GM18526 (cell line): ENCODE measurements around the gene C10orf95.

Source experiments
- POLR2A ChIP-seq: IDR thresholded peaks from 3 replicates; pipeline ENCODE4 v1.6.1; 2011; ENCODE audit not compliant: insufficient read length; ENCODE audit errors: extremely low read depth

C10orf95 gene

DNA sequence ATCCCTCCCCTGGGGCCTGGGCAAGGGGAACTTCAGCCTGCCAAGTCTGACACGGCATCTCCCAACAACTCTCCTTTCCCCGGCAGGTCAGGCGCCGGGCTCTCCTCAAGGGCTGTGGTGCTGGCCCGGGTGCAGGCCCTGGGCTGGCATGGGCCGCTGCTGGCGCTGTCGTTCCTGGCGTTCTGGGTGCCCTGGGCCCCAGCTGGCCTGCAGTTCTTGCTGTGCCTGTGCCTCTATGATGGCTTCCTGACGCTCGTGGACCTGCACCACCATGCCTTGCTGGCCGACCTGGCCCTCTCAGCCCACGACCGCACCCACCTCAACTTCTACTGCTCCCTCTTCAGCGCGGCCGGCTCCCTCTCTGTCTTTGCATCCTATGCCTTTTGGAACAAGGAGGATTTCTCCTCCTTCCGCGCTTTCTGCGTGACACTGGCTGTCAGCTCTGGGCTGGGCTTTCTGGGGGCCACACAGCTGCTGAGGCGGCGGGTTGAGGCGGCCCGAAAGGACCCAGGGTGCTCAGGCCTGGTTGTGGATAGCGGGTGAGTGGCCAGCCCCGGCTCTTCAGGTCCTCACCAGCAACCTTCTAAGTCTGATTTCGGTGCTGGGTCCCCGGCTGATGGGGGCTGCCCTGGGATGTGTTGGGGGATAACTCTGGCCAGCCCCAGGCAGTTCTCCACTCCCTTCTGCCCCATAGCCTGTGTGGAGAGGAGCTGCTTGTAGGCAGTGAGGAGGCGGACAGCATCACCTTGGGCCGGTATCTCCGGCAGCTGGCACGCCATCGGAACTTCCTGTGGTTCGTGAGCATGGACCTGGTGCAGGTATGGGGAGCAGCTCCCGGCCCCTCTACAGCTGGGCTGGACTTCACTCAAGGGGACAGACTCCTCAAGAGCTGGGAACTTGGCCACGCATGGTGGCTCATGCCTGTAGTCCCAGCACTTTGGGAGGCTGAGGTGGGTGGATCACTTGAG, 19.5 kb upstream of the C10orf95 start:
- no peak for TF ChIP-seq POLR2A

GRCh38 chr10:102468683-102469082, 17.3 kb upstream of the C10orf95 start:
- no peak for TF ChIP-seq POLR2A

DNA sequence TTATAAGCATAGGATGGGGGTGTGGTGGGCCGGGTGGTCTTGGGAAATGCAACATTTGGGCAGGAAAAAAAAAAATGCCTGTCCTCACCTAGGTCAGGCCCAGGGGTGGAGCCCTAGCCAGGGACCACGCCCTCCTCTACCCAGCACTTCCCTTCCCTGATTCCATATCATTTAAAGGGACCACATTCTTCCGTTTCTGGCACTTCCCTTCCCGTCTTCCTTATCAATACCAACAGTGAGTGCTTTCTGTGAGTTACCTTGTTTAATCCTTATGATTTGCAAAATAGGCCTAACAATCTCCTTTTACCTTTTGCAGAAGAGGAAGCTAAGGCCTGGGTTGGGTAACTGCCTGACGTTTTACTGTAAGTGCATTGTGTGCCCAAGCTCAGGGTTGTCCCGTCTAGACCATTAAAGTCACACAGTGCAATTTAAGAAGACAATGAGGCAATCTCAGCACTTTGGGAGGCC, 16.7 kb upstream of the C10orf95 start:
- TF ChIP-seq POLR2A = no peak

GRCh38 chr10:102467318-102467717, 16.0 kb upstream of the C10orf95 start:
- no peak for TF ChIP-seq POLR2A

- TF ChIP-seq POLR2A = no peak
These were observed 14.1 kb upstream of the C10orf95 start for GRCh38 chr10:102465466-102465865.

DNA sequence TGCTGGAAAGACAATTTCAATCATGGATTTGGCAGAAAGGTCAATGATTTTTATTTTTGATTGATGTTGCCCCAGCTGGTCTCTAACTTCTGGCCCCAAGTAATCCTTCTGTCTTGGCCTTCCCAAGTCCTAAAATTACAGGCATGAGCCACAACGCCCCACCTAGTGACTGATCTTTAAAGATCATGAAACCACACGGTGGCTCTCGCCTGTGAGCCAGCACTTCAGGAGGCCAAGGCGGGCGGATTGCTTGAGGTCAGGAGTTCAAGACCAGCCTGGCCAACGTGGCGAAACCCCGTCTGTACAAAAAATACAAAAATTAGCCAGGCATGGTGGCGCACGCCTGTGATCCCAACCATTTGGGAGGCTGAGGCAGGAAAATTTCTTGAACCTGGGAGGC, 12.6 kb upstream of the C10orf95 start:
- TF ChIP-seq POLR2A = no peak

DNA sequence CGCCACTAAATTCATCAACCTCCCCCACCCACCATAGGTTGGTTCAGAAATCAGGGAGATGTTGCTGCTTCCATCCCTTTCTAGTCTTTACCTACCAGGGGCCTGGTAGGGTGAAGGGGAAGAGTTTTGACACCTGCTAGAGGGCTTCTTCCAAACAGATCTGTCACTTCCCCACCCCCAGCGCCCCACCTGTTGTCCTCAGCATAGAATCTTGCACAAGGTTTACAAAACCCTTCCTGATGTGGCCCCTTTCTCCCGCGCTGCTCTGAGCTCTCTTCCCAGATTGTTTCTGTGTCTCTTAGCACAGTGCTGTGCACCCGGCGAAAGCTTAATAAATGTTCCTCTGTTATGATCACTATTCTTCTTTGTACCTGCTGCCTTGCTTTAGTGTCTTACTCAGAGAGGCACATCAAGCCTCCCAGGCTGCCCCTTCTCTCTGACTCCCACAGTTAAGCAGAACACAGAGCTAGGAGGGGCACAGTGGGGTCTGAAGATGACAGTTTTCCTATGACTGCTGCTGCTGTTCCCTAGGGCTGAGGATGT, 11.2 kb upstream of the C10orf95 start:
- no peak for TF ChIP-seq POLR2A

- peak; percentile 42 for TF ChIP-seq POLR2A
These were observed 10.1 kb upstream of the C10orf95 start for GRCh38 chr10:102461187-102462054.

- no peak for TF ChIP-seq POLR2A
These were observed 9.5 kb upstream of the C10orf95 start for GRCh38 chr10:102460836-102461186.

GRCh38 chr10:102458656-102459055, 7.3 kb upstream of the C10orf95 start:
- TF ChIP-seq POLR2A = no peak

- no peak for TF ChIP-seq POLR2A
These were observed 6.3 kb upstream of the C10orf95 start for GRCh38 chr10:102457591-102458150.

DNA sequence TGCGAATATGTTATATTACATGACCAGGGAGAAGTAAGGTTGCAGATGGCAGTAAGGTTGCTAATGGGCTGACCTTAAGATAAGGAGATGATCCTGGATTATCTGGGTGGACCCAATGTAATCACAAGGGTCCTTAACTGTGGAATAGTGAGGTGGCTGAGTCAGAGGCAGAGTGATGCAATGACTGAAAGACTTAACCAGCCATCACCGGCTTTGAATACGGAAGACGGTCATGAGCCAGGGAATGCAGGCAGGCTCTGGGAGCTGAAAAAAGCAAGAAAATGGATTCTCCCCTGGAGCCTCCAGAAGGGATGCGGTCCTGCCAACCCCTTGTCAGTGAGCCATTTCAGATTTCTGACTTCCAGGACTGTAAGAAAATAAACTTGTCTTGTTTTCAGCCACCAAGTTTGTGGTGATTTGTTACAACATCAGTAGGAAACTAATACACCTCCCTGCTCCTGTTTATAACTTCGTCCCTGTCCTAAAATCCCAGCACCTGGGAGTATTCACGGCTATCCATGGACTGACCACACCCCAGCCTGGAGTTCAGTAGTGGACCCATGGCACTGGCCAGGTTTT, 4.6 kb upstream of the C10orf95 start:
- TF ChIP-seq POLR2A = no peak

DNA sequence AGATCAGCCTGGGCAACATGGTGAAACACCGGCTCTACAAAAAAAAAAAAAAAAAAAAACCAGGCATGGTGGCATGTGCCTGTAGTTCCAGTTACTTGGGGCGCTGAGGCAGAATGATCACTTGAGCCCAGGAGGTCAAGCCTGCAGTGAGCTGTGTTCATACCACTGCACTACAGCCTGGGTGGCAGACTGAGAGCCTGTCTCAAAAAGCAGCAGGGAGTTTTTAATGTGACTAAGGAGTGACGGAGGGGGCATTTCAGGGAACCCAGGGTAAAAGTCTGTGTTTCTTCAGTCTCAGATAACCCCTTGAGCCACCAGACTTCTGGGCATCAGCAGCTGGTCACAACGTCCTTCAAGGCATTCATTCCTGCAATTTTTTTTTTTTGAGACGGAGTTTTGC, 2.2 kb upstream of the C10orf95 start:
- TF ChIP-seq POLR2A = no peak

DNA sequence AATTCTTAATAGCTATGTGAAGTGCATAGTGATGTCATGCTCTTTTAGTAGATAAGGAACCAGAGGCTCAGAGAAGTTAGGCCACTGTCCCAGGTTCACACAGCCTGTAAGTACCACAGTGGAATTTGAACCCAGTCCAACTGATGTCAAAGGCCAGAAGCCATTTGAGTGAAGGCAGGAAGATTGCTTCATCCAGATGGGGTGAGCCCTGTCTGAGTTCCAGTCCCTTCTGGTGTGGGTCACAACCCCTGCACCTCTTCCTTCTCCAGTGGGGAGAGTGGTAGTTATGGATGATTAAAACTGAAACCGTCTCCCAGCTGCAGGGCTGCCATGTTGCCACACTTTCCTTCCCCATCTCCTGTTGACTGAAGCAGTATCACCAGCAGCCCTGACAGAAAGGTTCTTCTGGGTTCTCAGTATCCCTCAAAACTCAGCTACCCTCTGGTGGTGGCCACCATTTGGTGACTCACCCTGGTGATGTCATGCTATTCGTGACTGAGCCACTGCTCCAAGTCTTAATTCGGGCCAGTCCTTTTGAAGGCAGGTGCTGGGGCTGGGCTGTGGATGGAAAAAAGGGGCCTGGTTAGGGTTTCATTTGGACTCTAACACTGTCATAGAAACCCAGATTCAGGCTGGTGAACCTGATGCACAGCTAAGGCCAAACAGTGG, 1.5 kb upstream of the C10orf95 start:
- TF ChIP-seq POLR2A = no peak
